ENCODE data around the gene MYH7. TPM values are rescaled to one million over a fixed set of nuclear protein-coding genes. Genes with fewer than 3 reads are reported as not detected.

The MYH7 gene
- polyA plus RNA-seq, 1 of the 3 experiments (the other 2 are of a cell fraction): not detected

DNA sequence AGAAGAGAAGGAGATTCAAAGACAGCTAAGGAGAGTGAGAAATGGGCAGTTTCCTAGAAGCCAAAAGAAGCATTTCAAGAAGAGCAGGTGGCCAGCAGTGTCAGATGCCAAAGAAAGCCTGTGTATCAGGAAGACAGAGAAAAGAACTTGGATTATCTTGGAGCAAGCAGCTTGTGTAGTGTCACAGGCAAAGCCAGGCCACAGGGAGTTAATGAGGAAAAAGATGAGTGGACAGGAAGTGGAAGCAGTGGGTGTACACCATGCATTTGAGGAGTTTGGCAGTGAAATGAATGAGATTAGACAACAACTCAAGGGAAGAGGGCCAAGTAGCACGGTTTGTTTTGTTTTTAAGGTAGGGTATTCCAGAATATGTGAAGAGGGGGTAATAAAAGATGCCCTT, 5.6 kb upstream of the MYH7 start:
- Histone ChIP-seq H3K27me3 (ENCODE audit: insufficient read depth) (peaks cover 30% of the 10 kb centered on the region), H3F3A (replicated peaks; ENCODE audit: insufficient read depth) (no peaks in the 10 kb centered on the region), H3K9me2 (no peaks in the 10 kb centered on the region), H3K4me3 (ENCODE audit: low read depth in 2 of 2, low read length in 1 of 2) (no peak overlapping the region), H3K4me2 (no peak overlapping the region), H2AFZ (ENCODE audit: low read depth) (no peak overlapping the region), H3K4me1 (ENCODE audit: control insufficient read depth in 1 of 2, insufficient read depth in 2 of 2, low read depth in 1 of 2, low read length in 1 of 2) (no peaks in the 10 kb centered on the region), H3K27ac (ENCODE audit: low read depth in 2 of 2, low read length in 1 of 2) (no peak overlapping the region), H4K20me1 (ENCODE audit: insufficient read depth) (no peaks in the 10 kb centered on the region), H3K9ac (no peak overlapping the region), H3K79me2 (ENCODE audit: insufficient read depth) (no peaks in the 10 kb centered on the region), H3K9me3 (no peaks in the 10 kb centered on the region), H3K36me3 (replicated peaks in 1 of 2; ENCODE audit: control insufficient read depth in 1 of 2, insufficient read depth in 2 of 2, low read length in 1 of 2) (no peaks in the 10 kb centered on the region)
- ChIA-PET CTCF (interaction anchor here (0.7 kb wide), 1 partner anchor 148 kb away, joined by 3 read pairs; no protein-coding TSS in a partner anchor), POLR2A (no interaction called here)
- TF ChIP-seq EP300 (IDR thresholded peaks at IDR 0.05; ENCODE audit: borderline replicate concordance in 1 of 2, low read depth in 1 of 2, low read length in 1 of 2) (no peak), REST (IDR thresholded peaks at IDR 0.05; ENCODE audit: low read depth, low read length) (no peak), TCF12 (IDR thresholded peaks at IDR 0.05) (no peak), YY1 (IDR thresholded peaks at IDR 0.05; ENCODE audit: low read depth) (no peak), RXRA (IDR thresholded peaks at IDR 0.05; ENCODE audit: borderline replicate concordance, low read depth) (no peak), FOXM1 (IDR thresholded peaks at IDR 0.05; ENCODE audit: low read depth) (no peak), NFIC (IDR thresholded peaks at IDR 0.05; ENCODE audit: borderline replicate concordance) (no peak), MXI1 (IDR thresholded peaks at IDR 0.05; ENCODE audit: low read depth, low read length) (no peak), SIN3A (IDR thresholded peaks at IDR 0.05; ENCODE audit: borderline replicate concordance, low read depth, low read length) (no peak), MEF2A (IDR thresholded peaks at IDR 0.05; ENCODE audit: borderline replicate concordance, low read depth) (no peak), RFX5 (IDR thresholded peaks at IDR 0.05; ENCODE audit: low read length) (no peak), RCOR1 (IDR thresholded peaks at IDR 0.05; ENCODE audit: low read length) (no peak), CHD2 (IDR thresholded peaks at IDR 0.05; ENCODE audit: low read length, partially characterized antibody) (no peak), ZBTB33 (IDR thresholded peaks at IDR 0.05; ENCODE audit: borderline replicate concordance, low read depth) (no peak), IRF3 (IDR thresholded peaks at IDR 0.05; ENCODE audit: low read depth, low read length) (no peak), TAF1 (IDR thresholded peaks at IDR 0.05; ENCODE audit: borderline replicate concordance, low read depth, low read length) (no peak), EZH2phosphoT487 (IDR thresholded peaks at IDR 0.05; ENCODE audit: borderline replicate concordance, low read depth) (no peak), NRF1 (IDR thresholded peaks at IDR 0.05; ENCODE audit: low read depth, low read length) (no peak)
- TF ChIP-seq, protein P1, sequence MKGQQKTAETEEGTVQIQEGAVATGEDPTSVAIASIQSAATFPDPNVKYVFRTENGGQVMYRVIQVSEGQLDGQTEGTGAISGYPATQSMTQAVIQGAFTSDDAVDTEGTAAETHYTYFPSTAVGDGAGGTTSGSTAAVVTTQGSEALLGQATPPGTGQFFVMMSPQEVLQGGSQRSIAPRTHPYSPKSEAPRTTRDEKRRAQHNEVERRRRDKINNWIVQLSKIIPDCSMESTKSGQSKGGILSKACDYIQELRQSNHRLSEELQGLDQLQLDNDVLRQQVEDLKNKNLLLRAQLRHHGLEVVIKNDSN (IDR thresholded peaks at IDR 0.05; ENCODE audit: borderline replicate concordance, low read depth): no peak
- TF ChIP-seq, protein P2, sequence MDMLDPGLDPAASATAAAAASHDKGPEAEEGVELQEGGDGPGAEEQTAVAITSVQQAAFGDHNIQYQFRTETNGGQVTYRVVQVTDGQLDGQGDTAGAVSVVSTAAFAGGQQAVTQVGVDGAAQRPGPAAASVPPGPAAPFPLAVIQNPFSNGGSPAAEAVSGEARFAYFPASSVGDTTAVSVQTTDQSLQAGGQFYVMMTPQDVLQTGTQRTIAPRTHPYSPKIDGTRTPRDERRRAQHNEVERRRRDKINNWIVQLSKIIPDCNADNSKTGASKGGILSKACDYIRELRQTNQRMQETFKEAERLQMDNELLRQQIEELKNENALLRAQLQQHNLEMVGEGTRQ (IDR thresholded peaks at IDR 0.05; ENCODE audit: borderline replicate concordance, low read depth, low read length): no peak
- 12% methylated on average over 1 of the region's 1 CpG for WGBS (ENCODE audit: low lambda C conversion rate)
- no peak for DNase-seq
